Measurements from ENCODE around the gene PKP4. TPM values are rescaled to one million over a fixed set of nuclear protein-coding genes. Genes with fewer than 3 reads are reported as not detected.

The PKP4 gene
- polyA plus RNA-seq, 1 experiment, result 47.0 TPM

DNA sequence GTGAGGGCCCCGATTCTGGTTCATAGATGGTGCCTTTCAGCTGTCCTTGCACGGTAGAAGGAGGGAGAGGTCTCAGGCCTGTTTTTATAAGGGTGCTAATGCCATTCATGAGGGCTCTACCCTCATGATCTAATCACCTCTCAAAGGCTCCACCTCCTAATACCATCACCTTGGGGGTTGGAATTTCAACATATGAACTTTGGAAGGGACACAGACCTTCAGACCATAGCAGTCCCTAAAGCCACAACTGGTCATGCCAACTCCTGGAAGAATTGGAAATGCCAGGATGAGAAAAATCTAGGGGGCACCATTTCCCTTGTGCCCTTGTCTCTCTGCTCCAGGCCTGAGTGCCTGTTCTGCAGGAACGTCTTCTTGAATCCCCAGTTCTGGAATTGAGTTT is 213.5 kb downstream of the PKP4 start:
- peaks cover 16% of the 10 kb centered on the region for H3K36me3 ChIP-seq (ENCODE audit: control insufficient read depth, insufficient read depth, low read length)
- ChIA-PET POLR2A (no interaction called here), CTCF (interaction anchor here (1.6 kb wide), 1 partner anchor 13 kb away, joined by 3 read pairs; no protein-coding TSS in a partner anchor)
- DNase-seq (ENCODE audit: low read depth), result no peak
- TF ChIP-seq, protein P1, sequence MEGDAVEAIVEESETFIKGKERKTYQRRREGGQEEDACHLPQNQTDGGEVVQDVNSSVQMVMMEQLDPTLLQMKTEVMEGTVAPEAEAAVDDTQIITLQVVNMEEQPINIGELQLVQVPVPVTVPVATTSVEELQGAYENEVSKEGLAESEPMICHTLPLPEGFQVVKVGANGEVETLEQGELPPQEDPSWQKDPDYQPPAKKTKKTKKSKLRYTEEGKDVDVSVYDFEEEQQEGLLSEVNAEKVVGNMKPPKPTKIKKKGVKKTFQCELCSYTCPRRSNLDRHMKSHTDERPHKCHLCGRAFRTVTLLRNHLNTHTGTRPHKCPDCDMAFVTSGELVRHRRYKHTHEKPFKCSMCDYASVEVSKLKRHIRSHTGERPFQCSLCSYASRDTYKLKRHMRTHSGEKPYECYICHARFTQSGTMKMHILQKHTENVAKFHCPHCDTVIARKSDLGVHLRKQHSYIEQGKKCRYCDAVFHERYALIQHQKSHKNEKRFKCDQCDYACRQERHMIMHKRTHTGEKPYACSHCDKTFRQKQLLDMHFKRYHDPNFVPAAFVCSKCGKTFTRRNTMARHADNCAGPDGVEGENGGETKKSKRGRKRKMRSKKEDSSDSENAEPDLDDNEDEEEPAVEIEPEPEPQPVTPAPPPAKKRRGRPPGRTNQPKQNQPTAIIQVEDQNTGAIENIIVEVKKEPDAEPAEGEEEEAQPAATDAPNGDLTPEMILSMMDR (IDR thresholded peaks at IDR 0.05; ENCODE audit: insufficient read depth, low read depth, low read length), result no peak
- H3K27me3 ChIP-seq (ENCODE audit: control insufficient read depth, insufficient read depth, low read length), result no peaks in the 10 kb centered on the region
- H3K4me3 ChIP-seq (ENCODE audit: low read depth, low read length), result no peak overlapping the region

DNA sequence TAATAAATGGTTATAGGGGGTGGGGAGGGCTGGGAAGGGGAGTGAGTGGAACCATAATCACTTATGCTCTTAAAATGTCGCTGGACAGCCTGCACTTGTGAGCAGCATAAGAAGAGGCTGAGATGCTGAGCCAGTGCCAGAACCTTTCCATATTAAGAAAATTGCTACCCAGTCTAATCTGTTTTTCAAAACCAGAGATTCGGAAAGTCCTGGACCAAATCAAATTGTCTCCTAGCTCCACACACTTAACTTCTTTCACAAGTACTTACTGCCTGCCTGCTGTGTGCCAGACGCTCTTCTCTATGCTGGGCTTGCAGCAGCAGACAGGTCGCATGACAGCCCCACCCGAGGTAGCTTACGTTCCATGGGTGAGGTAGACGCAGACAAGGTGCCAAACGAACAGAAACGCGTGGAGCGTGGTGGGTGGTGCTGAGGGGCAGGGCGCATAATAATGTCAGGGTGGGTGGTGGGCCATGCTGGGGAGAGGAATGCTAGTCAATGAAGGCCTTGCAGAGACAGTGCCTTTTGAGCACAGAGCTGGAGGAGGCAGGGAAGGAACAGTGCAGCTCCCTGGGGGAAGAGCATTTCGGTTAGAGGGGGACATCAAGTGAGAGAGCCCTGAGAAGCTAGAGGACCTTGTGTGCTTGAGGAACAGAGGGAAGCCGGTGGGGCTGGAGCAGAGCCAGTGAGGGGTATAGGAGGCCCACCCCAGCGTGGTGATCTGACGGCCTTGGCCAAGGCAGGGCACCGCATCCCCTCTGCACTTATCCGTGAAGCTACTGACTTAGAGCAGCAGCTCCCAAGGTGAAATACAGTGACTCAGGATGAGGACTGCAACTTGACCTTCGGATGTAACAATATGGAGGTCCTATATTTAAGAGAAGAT is 214.9 kb downstream of the PKP4 start:
- ChIA-PET CTCF (no interaction called here), POLR2A (no interaction called here)
- Histone ChIP-seq H3K4me3 (ENCODE audit: low read depth, low read length) (no peak overlapping the region), H3K36me3 (ENCODE audit: control insufficient read depth, insufficient read depth, low read length) (peaks cover 21% of the 10 kb centered on the region), H3K27me3 (ENCODE audit: control insufficient read depth, insufficient read depth, low read length) (no peaks in the 10 kb centered on the region)
- TF ChIP-seq, protein P1 (IDR thresholded peaks at IDR 0.05; ENCODE audit: insufficient read depth, low read depth, low read length), result no peak
- DNase-seq (ENCODE audit: low read depth), result no peak

DNA sequence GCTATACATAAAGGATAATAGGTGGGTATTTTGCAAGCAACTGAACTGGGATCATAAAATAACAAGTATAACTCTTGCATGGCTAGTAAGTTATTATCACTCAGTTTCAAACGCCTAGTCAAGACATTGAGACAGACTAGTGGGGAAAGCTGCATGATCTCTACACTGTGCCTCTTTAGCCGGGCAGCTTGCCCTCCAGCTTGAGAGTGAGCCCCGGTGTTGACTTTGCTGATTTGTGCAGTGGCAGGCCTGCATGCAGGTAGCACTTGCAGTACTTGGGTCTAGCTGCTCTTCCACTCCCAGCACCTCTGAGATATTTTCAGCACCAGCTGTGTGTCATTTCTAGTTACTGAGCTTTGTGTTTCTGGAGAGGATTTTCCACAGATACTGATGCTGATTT is 219.5 kb downstream of the PKP4 start:
- Histone ChIP-seq H3K36me3 (ENCODE audit: control insufficient read depth, insufficient read depth, low read length) (peaks cover 16% of the 10 kb centered on the region), H3K4me3 (ENCODE audit: low read depth, low read length) (no peak overlapping the region), H3K27me3 (ENCODE audit: control insufficient read depth, insufficient read depth, low read length) (no peaks in the 10 kb centered on the region)
- ChIA-PET POLR2A (no interaction called here), CTCF (no interaction called here)
- TF ChIP-seq, protein P1 (IDR thresholded peaks at IDR 0.05; ENCODE audit: insufficient read depth, low read depth, low read length), result no peak
- DNase-seq (ENCODE audit: low read depth), result no peak

DNA sequence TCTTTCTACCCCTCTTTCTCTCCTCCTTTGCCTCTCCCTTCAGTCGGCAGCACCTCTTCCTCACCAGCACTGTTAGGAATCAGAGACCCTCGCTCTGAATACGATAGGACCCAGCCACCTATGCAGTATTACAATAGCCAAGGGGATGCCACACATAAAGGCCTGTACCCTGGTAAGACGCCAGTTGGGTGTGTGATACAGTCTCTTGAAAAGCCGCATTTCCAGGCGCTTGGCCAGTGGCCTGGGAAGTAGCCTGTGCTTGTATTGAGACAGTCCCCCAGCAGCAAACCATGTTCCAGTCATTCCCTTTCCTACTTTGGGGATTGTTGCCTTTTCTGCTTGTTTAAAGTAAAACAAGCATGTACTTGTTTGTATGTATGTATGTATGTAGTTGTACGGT is 219.9 kb downstream of the PKP4 start:
- Histone ChIP-seq H3K4me3 (ENCODE audit: low read depth, low read length) (no peak overlapping the region), H3K36me3 (ENCODE audit: control insufficient read depth, insufficient read depth, low read length) (peaks cover 15% of the 10 kb centered on the region), H3K27me3 (ENCODE audit: control insufficient read depth, insufficient read depth, low read length) (no peaks in the 10 kb centered on the region)
- CTCF ChIA-PET, result no interaction called here
- no peak for DNase-seq (ENCODE audit: low read depth)
- POLR2A ChIA-PET, result no interaction called here
- TF ChIP-seq, protein P1 (IDR thresholded peaks at IDR 0.05; ENCODE audit: insufficient read depth, low read depth, low read length), result no peak

DNA sequence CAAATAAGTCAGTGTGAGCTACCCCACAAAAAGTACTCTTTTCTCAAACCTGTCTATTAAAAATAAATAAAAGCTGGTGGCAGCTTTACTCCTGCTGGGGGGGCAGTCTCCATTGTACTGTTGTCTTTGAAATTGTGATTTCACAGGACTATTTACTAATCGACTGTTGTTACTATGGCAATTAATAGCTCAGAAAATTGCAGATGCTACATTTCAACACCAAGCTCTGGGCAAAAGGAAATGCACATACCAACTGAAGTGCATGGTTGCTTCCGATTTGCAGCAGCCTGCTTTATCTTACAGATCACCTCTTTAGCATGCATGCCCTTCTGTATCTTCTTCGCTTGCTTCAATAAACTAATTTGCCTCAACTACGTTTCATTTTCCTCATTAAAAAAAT is 220.8 kb downstream of the PKP4 start:
- H3K27me3 ChIP-seq (ENCODE audit: control insufficient read depth, insufficient read depth, low read length), result no peaks in the 10 kb centered on the region
- peaks cover 13% of the 10 kb centered on the region for H3K36me3 ChIP-seq (ENCODE audit: control insufficient read depth, insufficient read depth, low read length)
- no peak overlapping the region for H3K4me3 ChIP-seq (ENCODE audit: low read depth, low read length)
- DNase-seq (ENCODE audit: low read depth), result no peak
- POLR2A ChIA-PET, result no interaction called here
- TF ChIP-seq, protein P1 (IDR thresholded peaks at IDR 0.05; ENCODE audit: insufficient read depth, low read depth, low read length), result no peak
- CTCF ChIA-PET, result no interaction called here

Measured in BJ (cell line).